Stimulated activated CD4-positive, alpha-beta T cell treated with anti-CD3 and anti-CD28 coated beads, TNF-alpha, amount 100 ng/mL, for 4 hours (primary cell): ENCODE results near the gene HEMGN.

Experiments
- DNase-seq, 3 experiments: peaks; one replicate each; pipeline ENCODE4 v3.0.0-alpha.2; 2020; ENCODE audit warnings: low read depth in 3 of 3

The HEMGN gene

GRCh38 chr9:97928986-97929604 is 8.9 kb downstream of the HEMGN start:
- DNase-seq, result no peak

DNA sequence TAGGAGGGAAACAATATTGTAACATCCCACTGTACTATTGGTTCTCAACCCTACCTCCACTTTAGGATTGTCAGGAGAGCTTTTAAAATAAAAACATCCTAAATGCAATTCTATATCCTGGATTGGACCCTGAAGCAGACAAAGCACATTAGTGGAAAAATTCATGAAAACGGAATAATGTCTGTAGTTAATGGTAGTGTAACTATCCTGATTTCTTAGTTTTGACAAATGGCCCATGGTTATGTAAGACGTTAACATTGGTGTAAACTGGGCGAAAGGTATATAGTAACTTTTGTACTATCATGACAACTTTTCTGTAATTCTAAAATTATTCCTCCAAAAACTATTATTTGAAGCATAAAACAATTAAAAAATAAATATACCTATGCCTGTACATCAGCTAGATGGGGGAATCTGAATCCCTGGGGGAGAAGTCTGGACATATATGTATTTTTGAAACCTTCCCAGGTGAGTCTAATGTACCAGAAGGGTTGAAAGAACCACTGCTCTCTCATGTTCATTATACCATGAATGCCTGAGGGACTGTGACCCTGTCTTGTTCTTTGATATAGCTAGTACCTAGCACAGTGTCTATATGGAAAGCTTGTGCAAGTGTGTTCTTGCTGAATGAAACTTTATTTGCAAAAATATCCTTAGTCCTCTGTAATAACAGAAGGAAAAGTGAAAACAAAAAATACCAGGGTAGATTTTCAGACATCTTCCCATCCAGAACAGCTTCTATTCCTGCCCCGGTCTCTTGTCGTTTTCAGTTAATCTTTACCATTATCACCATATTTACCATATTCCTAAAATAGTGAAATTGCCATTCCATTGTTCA is 12.3 kb downstream of the HEMGN start:
- no peak for DNase-seq

- DNase-seq, result no peak
Observed at GRCh38 chr9:97924386-97924785, 13.6 kb downstream of the HEMGN start.

DNA sequence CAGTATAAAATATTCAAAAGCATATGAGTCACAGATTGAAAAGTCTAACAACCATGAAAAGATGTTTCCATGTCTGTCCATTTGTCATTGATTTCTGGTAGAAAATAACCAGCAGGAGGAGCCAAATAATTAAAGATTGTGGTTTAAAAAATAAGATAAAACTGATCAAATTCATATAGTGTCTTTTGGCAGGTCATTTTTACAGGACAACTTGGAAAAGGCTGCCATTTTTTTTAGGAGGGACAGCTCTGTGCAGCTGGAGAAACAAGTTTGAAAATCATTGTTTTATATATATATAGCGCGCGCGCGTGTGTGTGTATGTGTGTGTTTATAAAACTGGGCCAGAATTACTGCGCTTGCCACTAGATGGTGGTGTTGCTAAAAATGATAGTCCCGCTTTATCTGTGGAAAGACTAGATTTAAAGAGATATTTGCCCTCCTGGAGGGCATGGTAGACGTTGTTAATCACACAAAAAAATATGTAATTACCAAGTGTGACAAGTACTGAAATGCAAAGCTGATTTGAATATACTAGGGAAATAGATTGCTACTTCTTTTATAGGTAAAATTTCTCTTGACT is 14.4 kb downstream of the HEMGN start:
- DNase-seq, result peak; percentile 39 to 60 (median 52)

DNA sequence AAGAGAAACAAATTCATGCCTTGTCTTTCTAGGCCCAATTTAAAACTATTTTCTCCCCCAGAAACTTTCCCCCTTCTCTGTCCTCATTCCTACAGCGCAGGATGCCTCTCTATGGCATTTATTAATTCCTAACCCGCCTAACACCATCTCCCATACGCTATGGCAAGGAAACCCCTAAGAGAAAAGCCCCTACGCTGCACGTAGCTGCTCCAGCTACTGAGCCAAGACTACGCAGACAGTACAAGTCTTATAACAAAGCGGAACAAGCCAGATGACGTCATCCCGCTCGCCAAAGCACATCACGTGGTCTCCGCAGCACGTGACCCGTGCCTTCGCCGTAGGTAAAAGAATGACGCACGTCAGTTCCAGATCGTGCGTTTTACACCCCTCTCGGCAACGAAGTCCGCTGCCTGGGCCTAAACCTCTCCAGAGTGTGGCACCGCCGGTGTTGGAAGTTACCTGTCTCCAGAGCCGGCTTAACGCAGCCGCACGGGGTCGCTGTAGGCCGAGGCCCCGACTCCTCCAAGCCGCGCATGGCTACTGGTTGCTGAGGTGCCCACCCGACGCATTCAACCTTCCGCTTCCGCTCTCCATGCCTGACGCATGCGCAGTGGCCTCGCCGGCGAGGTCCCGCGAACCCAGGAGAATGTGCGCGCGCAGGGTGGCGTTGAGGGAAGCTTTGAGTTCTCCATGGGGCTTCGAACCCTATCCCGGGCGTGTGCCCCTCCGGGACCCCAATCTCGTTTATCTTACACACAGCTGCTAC is 15.8 kb downstream of the HEMGN start, which contains the start of gene TRMO:
Gene TRMO, minus strand, starts transcription at position 542 of the 766 bp plus-strand sequence. Its CDS starts 7 bp downstream, at position 535.
- DNase-seq, result peak; percentile 96 to 98 (median 97)

- no peak for DNase-seq
Observed at GRCh38 chr9:97919217-97919813, 18.7 kb downstream of the HEMGN start.

DNA sequence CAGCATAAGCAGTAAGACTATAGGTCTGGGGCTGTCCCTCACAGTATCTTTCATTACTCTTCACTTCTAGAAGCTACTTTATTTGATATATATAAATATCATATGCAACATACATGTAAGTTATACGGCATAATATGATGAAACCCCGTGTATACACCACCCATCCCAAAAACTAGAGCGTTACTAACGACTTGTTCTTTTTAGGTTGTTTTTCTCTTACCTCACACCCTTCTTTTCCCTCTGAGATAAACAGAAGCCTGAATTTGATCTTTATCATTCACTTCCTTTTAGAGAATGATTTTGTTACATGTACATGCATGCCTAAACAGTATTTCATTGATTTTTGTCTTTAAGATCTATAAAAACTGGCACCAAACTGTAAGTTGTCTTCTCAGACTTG is 19.4 kb downstream of the HEMGN start:
- DNase-seq, result no peak

- DNase-seq, result no peak
Observed at GRCh38 chr9:97911970-97912369, 26.0 kb downstream of the HEMGN start.

DNA sequence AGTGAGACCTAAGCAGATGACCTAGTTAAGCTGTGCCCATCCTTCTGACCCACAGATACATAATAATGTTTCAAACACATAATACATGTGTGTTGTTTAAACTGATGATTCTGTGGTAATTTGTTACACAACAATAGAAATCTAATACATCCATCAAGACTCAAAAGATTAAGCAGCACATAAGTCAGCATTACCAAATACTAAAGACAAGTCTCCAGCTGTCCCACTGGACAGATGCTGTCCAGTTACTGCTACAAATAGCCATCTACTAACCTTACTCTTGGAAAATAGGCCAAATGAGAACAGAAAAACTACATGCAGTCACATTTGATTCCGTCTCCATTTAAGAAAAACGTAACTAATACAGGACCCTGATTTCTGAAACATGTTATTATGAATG is 26.4 kb downstream of the HEMGN start:
- no peak for DNase-seq

DNA sequence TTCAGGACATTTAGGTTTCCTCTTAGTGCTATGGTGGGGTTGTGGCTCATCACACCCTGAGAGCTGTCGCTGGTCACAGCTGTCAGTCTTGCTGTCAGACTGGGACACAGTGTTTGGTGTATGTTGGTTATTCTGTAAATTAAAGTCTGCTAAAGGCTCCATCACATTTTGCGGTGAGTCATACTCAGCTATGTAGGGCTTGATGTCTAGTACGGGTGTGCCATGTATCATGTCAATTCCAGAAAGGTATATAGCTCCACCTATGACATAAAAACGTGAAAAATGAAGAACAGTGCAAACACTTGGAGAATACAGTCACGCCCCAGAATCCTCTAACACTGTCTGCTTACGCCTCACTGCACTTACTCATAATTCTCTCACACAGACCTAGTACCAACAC is 27.6 kb downstream of the HEMGN start:
- DNase-seq, result no peak

DNA sequence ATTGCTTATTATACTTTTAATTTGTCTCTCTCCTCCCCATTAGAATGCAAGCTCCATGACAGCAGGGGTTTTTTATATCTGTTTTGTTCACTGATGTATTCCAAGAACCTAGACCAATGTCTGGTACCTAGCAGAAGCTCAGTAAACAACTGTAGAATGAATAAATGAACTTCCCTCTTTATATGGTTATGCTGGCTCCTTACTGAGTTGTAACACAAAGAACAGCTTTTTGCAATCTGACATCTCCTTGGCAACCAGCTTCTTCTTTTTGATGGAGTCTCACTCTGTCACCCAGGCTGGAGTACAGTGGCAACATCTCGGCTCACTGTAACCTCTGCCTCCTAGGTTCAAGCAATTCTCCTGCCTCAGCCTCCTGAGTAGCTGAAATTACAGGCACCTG is 29.3 kb downstream of the HEMGN start:
- no peak for DNase-seq

DNA sequence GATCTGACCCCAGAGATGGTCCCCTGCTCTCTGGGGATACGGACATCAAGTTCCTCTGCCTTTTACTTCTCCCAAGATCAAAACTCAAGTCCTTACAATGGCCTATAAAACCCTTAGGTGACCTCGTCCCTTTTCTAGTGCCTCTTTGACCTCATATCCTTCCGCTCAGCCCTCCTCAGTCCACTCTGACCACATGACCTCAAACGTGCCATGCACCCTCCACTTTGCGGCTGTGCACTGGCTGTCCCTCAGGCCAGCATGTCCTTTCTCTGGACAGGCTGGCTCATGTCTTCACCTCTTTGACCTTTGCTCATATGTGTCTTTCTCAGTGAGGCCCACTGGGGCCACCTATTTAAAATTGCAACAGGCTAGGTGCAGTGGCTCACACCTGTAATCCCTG is 30.3 kb downstream of the HEMGN start:
- no peak for DNase-seq

DNA sequence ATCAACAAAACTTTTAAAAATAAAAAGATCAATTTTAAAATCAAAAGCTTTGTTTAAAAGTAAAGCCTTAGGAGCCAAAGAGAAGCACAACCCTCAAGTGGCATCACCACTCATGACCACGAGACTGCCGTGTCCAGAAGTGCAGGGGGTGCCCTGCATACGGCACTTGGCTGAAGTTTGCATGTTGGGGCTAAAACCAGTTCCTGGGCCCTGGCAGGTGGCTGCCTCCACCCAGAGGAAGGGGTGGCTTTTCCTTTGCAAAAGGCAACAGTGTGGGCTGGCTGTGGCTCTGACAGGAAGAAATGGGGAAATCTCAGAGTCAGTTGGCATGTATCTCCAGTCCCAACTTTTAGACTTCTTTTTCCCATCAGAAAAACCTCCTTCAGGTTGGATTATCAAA is 30.9 kb downstream of the HEMGN start:
- DNase-seq, result no peak

DNA sequence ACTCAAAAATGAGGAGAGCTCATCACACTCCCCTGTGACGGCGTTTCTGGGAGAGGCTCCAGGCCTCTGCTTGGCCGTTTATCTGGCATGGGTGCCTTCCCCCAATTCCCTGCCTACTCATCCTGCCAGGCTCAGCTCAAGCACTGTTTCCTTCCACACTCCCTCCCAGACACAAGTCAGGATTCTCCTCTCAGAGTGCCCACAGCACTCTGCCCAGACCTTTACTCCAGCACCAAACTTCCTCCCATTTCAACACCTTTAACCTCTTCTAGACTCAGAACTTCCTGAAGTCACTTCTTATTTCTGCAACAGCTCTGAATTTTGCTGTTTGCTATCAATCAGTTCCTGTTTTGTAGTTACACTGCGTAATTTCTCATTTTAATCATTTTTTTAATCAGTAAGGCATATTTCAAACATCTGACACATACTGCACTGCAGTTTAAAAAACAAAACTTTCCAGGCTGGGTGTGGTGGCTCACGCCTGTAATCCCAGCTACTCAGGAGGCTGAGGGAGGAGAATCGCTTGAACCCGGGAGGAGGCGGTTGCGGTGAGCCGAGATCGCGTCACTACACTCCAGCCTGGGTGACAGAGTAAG is 31.6 kb downstream of the HEMGN start:
- DNase-seq, result peak in 1 of 3 experiments; percentile 22

DNA sequence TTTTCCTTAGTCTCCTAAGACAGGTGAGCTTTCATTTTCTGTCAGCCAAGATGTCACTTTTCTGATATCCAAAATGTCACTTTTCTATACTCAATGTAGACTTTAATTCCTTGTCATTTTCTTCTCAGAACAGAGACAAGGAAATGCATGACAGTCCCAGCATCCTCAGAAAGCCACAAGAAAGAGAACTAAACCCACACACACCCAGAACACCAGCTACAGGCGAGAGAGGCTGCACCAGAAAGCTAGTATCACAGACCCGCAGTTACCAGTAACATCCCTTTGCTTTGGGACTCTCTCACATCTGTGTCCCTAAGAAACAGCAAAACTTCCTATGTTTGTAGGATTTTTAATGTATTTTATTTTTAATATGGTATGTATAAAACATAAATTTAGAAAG is 32.7 kb downstream of the HEMGN start:
- DNase-seq, result peak in 1 of 3 experiments; percentile 40

DNA sequence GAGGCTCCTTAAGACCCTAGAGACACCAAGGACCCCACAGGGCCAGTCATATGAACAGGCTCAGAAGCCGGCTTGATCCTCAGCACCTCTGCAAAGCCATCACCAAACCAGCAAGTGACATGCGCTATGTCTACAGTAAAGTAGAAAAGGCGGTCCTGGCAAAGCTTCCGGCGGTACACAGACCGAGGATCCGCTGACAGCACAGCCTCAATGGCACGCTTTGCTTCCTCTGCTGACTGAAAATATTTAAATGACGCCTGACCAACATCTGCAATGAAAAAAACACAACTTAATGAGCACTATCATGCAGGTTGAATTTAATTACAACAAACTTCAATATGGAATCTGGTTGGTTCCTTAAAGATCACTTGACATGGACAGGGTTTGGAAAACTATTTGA is 33.2 kb downstream of the HEMGN start:
- DNase-seq, result no peak

DNA sequence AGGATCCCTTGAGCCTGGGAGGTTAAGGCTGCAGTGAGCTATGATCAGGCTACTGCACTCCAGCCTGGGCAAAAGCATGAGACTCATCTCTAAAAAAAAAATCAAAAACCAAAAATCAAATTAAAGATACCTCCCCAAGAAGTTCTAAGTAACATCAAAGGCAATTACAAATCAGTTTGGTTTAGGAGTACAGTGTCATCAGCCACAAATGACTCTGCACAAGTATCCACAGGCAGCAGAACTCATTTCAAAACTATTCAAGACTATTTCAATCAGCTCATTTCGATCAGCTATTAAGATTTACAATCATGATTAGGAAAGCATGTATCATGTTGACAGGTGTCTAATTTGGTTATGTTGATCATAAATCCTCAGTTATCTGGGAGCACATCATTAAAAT is 34.8 kb downstream of the HEMGN start:
- DNase-seq, result no peak

- no peak for DNase-seq
Observed at GRCh38 chr9:97900738-97901565, 37.0 kb downstream of the HEMGN start.

- no peak for DNase-seq
Observed at GRCh38 chr9:97900103-97900737, 37.8 kb downstream of the HEMGN start.
